Islet precursor cell (in vitro differentiated cells): ENCODE data around the gene DRD4.
A peak's percentile ranks its signal among the peaks of the same experiment; 100 is the strongest.

ENCODE experiments used
- DNase-seq: peaks from one replicate; pipeline ENCODE4 v3.0.0-alpha.2; 2018

Gene DRD4

GRCh38 chr11:611001-611996 is 25.8 kb upstream of the DRD4 start:
- no peak for DNase-seq

GRCh38 chr11:612201-612960 is 24.7 kb upstream of the DRD4 start:
- DNase-seq = peak; percentile 77

- no peak for DNase-seq
Measured at GRCh38 chr11:612961-613300, 24.1 kb upstream of the DRD4 start.

- DNase-seq = peak; percentile 91
Measured at GRCh38 chr11:613369-613968, 23.6 kb upstream of the DRD4 start.

GRCh38 chr11:614021-614622 is 22.9 kb upstream of the DRD4 start:
- DNase-seq = no peak

GRCh38 chr11:614623-615503 is 22.2 kb upstream of the DRD4 start:
- no peak for DNase-seq

- peak; percentile 95 for DNase-seq
Measured at GRCh38 chr11:615504-616319, 21.4 kb upstream of the DRD4 start, which contains the start of gene IRF7. IRF7 (minus strand) TSS chr11:615950; CDS start chr11:615364, 586 bp downstream.

GRCh38 chr11:616320-617198 is 20.5 kb upstream of the DRD4 start:
- no peak for DNase-seq

GRCh38 chr11:617199-617911 is 19.7 kb upstream of the DRD4 start:
- no peak for DNase-seq

- no peak for DNase-seq
Measured at GRCh38 chr11:617912-618682, 19.0 kb upstream of the DRD4 start.

- DNase-seq = no peak
Measured at GRCh38 chr11:618856-619627, 18.0 kb upstream of the DRD4 start.

GRCh38 chr11:619628-620050 is 17.4 kb upstream of the DRD4 start:
- no peak for DNase-seq

- no peak for DNase-seq
Measured at GRCh38 chr11:620201-620600, 16.9 kb upstream of the DRD4 start.

GRCh38 chr11:620935-621814 is 15.9 kb upstream of the DRD4 start:
- DNase-seq = no peak

- no peak for DNase-seq
Measured at GRCh38 chr11:621838-622237, 15.2 kb upstream of the DRD4 start.

- no peak for DNase-seq
Measured at GRCh38 chr11:623349-623869, 13.7 kb upstream of the DRD4 start.
